ENCODE data around the gene HBD. TPM values are rescaled to one million over a fixed set of nuclear protein-coding genes. Genes with fewer than 3 reads are reported as not detected.
A peak's percentile ranks its signal among the peaks of the same experiment; 100 is the strongest.
"Not testable (repeated sequence)": the region's sequence is repeated elsewhere in the genome, so short reads cannot be mapped to it uniquely, and the experiment has no call there.

Gene HBD
- total and polyA plus RNA-seq, 9 of the 15 experiments (the other 6 are each of a cell fraction or from before 2014, with no cell fraction given) = 11.8 to 169 (median 36.0) TPM

GRCh38 chr11:5249807-5250396 lies 15.6 kb upstream of the HBD start, which contains the start of gene HBG1 (continued):
- TF ChIP-seq KDM1A (IDR thresholded peaks at IDR 0.05) = peak; percentile 46 to 59; a peak in 3 of 4 replicates

GRCh38 chr11:5248498-5248897 lies 14.2 kb upstream of the HBD start:
- BruUV-seq (replicated peaks); ATAC-seq; intact Hi-C loops (cut with micrococcal nuclease); H3K27me3 ChIP-seq (ENCODE audit: control insufficient read depth in 2 of 2, insufficient read depth in 2 of 2, low read length in 2 of 2); H3K9me3 ChIP-seq (replicated peaks; ENCODE audit: control insufficient read depth, insufficient read depth, low read depth, low read length); H2AFZ ChIP-seq (ENCODE audit: low read depth, low read length); in situ Hi-C loops (cut with MboI); H4K20me1 ChIP-seq (replicated peaks; ENCODE audit: control insufficient read depth, insufficient read depth, low read length); H3K9me1 ChIP-seq (ENCODE audit: control insufficient read depth, insufficient read depth, low read length); CTCF ChIA-PET (ENCODE audit: low intra/inter-chr PET ratio); TF ChIP-seq ATF1 (CRISPR knock-in tag; IDR thresholded peaks at IDR 0.05): not testable (repeated sequence)
- TF ChIP-seq ATF1 (tag; IDR thresholded peaks at IDR 0.05) (0 out of 2 replicates have a peak, but pooled peaks have one; percentile 14), RBFOX2 (IDR thresholded peaks at IDR 0.05; ENCODE audit: low read depth, low read length) (0 out of 2 replicates have a peak, but pooled peaks have one; percentile 48), HDAC1 (IDR thresholded peaks at IDR 0.05) (0 out of 4 replicates have a peak, but pooled peaks of 1 of the 2 experiments have one; percentile 20), CHD1 (IDR thresholded peaks at IDR 0.05; ENCODE audit: low read length) (peak; percentile 26), NRF1 (conservative IDR thresholded peaks at IDR 0.05 in 1 of 2, IDR thresholded peaks at IDR 0.05 in 1 of 2) (peak; percentile 31 to 44; a peak in 2 of 4 replicates)
- 1% methylated on average over 7 of the region's 7 CpGs for WGBS (ENCODE audit: insufficient coverage, low coverage, missing lambda C conversion rate)
- H3K27ac ChIP-seq (ENCODE audit: extremely low read depth, low read depth, low read length) = peak overlapping the region; percentile 25; the same call in 2 of the 3 replicates
- peaks cover 92% of the 10 kb centered on the region for H3K79me2 ChIP-seq (ENCODE audit: control insufficient read depth, insufficient read depth, low read length)
- POLR2A ChIA-PET = interaction anchor here (0.7 to 3.3 kb wide), 12 partner anchors 9 to 120 kb away, joined by 3 to 21 read pairs (median 4); partner anchors contain the start of gene HBE1
- H3K9ac ChIP-seq (ENCODE audit: insufficient read depth in 1 of 2, low read depth in 2 of 2, low read length in 2 of 2) = peak overlapping the region; percentile 70 to 75; a peak in 3 of 4 replicates
- FAIRE-seq (peak; percentile 67), DNase-seq (ENCODE audit: extremely low read depth in 1 of 4, low spot score in 3 of 4) (peak in 1 of 4 experiments; percentile 52)
- H3K4me3 ChIP-seq = peak overlapping the region; percentile 54
- peak overlapping the region; percentile 88 for H3K4me2 ChIP-seq (ENCODE audit: insufficient read depth, low read length)
- H3K36me3 ChIP-seq (ENCODE audit: control insufficient read depth, insufficient read depth, low read length) = peaks cover 54% of the 10 kb centered on the region
- peaks cover 8 to 14% of the 10 kb centered on the region in 2 experiments for H3K4me1 ChIP-seq (replicated peaks in 1 of 2; ENCODE audit: control insufficient read depth in 2 of 2, insufficient read depth in 2 of 2, low read length in 2 of 2)

Data from K562 (cell line).